Inflammatory macrophage treated with lipopolysaccharide for 1 hour (primary cell): ENCODE measurements around the gene CNTNAP2.
"Not testable (repeated sequence)": the region's sequence is repeated elsewhere in the genome, so short reads cannot be mapped to it uniquely, and the experiment has no call there.

Experiments
- DNase-seq, 2 donors: peaks; one replicate each; pipeline ENCODE4 v3.0.0-alpha.2; 2020 to 2022

Gene CNTNAP2

GRCh38 chr7:146172112-146172511 lies 55.5 kb downstream of the CNTNAP2 start:
- DNase-seq = no peak

GRCh38 chr7:146175716-146176115 lies 59.1 kb downstream of the CNTNAP2 start:
- DNase-seq = no peak

- DNase-seq = no peak
Measured at GRCh38 chr7:146176860-146177259, 60.3 kb downstream of the CNTNAP2 start.

GRCh38 chr7:146177301-146177700 lies 60.7 kb downstream of the CNTNAP2 start:
- no peak for DNase-seq

- DNase-seq = no peak
Measured at GRCh38 chr7:146185844-146186243, 69.2 kb downstream of the CNTNAP2 start.

GRCh38 chr7:146191428-146191827 lies 74.8 kb downstream of the CNTNAP2 start:
- not testable (repeated sequence) for DNase-seq

GRCh38 chr7:146201945-146202344 lies 85.3 kb downstream of the CNTNAP2 start:
- DNase-seq = no peak

- no peak for DNase-seq
Measured at GRCh38 chr7:146206270-146206669, 89.7 kb downstream of the CNTNAP2 start.

GRCh38 chr7:146208492-146208891 lies 91.9 kb downstream of the CNTNAP2 start:
- no peak for DNase-seq

- DNase-seq = no peak
Measured at GRCh38 chr7:146214842-146215241, 98.2 kb downstream of the CNTNAP2 start.

GRCh38 chr7:146216396-146217041 lies 99.9 kb downstream of the CNTNAP2 start:
- DNase-seq = no peak

- DNase-seq = no peak
Measured at GRCh38 chr7:146223851-146224250, 107.2 kb downstream of the CNTNAP2 start.

GRCh38 chr7:146232604-146233003 lies 116.0 kb downstream of the CNTNAP2 start:
- no peak for DNase-seq

GRCh38 chr7:146235195-146235594 lies 118.6 kb downstream of the CNTNAP2 start:
- no peak for DNase-seq

GRCh38 chr7:146242661-146243060 lies 126.1 kb downstream of the CNTNAP2 start:
- no peak for DNase-seq

- not testable (repeated sequence) for DNase-seq
Measured at GRCh38 chr7:146247991-146248390, 131.4 kb downstream of the CNTNAP2 start.

- not testable (repeated sequence) for DNase-seq
Measured at GRCh38 chr7:146248744-146249143, 132.1 kb downstream of the CNTNAP2 start.

- no peak for DNase-seq
Measured at GRCh38 chr7:146249272-146249671, 132.7 kb downstream of the CNTNAP2 start.

- DNase-seq = no peak
Measured at GRCh38 chr7:146255609-146256008, 139.0 kb downstream of the CNTNAP2 start.

- DNase-seq = no peak
Measured at GRCh38 chr7:146262527-146262926, 145.9 kb downstream of the CNTNAP2 start.

GRCh38 chr7:146276888-146277287 lies 160.3 kb downstream of the CNTNAP2 start:
- DNase-seq = no peak

GRCh38 chr7:146285418-146285817 lies 168.8 kb downstream of the CNTNAP2 start:
- no peak for DNase-seq

- DNase-seq = no peak
Measured at GRCh38 chr7:146290746-146291145, 174.1 kb downstream of the CNTNAP2 start.

GRCh38 chr7:146291900-146292299 lies 175.3 kb downstream of the CNTNAP2 start:
- DNase-seq = no peak

- no peak for DNase-seq
Measured at GRCh38 chr7:146296028-146296427, 179.4 kb downstream of the CNTNAP2 start.
